GM19025 (cell line): ENCODE results near the gene HOOK2.
"Not testable (repeated sequence)": the region's sequence is repeated elsewhere in the genome, so short reads cannot be mapped to it uniquely, and the experiment has no call there.

Experiments used
- ATAC-seq: cut with Tn5 transposase; IDR thresholded peaks from one replicate; pipeline ENCODE4 v1.9.1; 2021; ENCODE audit warnings: mild to moderate bottlenecking, low read depth, moderate library complexity; ENCODE audit not compliant: unreplicated experiment

Gene HOOK2, protein sequence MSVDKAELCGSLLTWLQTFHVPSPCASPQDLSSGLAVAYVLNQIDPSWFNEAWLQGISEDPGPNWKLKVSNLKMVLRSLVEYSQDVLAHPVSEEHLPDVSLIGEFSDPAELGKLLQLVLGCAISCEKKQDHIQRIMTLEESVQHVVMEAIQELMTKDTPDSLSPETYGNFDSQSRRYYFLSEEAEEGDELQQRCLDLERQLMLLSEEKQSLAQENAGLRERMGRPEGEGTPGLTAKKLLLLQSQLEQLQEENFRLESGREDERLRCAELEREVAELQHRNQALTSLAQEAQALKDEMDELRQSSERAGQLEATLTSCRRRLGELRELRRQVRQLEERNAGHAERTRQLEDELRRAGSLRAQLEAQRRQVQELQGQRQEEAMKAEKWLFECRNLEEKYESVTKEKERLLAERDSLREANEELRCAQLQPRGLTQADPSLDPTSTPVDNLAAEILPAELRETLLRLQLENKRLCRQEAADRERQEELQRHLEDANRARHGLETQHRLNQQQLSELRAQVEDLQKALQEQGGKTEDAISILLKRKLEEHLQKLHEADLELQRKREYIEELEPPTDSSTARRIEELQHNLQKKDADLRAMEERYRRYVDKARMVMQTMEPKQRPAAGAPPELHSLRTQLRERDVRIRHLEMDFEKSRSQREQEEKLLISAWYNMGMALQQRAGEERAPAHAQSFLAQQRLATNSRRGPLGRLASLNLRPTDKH

DNA sequence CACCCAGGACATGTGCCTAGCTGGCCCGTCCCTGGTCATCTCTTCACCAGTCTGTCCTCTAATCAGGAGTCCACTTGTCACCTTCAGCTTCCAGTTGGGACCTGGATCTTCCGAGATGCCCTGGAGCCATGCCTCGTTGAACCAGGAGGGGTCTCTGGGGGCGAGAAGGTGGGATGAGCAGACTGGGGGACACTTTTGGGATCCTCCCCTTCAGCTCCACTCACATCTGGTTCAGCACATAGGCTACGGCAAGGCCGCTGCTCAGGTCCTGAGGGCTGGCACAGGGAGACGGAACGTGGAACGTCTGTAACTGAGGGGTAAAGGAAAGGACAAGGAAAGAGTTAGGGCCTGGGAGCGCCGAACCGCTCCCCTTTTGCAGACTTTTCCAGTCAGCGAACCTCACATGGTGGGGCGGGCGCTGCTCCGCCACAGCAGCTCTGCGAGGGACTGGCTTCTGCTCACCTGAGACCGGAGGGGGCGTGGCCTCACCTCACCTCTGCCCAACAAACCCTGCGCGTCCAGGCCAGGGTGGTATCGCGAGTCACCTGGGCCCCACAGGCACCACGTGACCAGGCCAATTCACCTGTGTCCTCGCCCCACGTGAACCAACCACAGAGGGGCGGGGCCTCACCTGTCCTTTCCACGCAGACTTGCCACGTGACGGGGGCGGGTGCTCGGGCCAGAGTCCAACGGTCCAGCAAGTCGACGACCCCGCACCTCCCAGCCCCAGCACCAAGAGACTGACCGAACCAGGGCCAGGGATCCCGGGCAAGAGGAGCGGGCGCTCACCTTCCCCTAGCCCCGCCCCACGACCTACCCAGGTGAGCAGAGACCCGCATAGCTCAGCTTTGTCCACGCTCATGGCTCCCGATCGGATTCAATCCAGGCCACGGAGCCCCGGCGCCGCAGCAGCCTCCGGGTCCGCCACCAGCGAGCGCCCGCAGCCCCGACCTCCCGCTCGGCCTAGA, at the start of gene HOOK2:
TSS of gene HOOK2 (minus strand) at position 965 of the 968 bp plus-strand sequence. CDS start at position 862, 103 bp downstream.
- no peak for ATAC-seq

DNA sequence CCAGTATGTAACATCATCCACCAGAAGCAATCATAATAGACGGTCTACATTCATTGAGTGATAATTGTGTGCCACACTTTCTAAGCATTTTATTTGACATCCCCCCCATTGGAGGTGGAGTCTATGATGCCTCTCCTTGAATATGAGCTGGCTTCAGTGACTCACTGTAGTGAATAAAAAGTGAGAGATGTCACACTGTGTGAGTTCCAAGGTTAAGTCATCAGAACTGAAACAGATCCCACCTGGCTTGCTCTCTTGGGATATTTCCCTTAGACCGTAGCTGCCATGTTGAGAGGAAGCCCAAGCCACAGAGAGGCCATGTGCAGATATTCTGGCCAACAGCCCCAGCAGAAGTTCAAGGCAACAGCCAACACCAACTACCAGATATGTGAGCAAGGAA, 46.4 kb upstream of the HOOK2 start:
- ATAC-seq = no peak

DNA sequence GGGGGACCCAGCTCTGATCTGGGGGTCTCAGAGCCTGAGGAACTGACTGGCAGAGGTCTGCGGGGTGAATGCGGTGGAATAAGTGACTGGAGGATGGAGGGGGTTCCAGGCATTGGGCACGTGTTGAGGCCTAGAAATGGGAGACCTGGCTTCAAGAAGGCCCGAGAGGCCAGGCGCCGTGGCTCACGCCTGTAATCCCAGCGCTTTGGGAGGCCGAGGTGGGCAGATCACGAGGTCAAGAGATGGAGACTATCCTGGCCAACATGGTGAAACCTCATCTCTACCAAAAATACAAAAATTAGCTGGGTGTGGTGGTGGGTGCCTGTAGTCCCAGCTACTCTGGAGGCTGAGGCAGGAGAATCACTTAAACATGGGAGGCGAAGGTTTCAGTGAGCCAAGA, 42.5 kb upstream of the HOOK2 start:
- not testable (repeated sequence) for ATAC-seq

DNA sequence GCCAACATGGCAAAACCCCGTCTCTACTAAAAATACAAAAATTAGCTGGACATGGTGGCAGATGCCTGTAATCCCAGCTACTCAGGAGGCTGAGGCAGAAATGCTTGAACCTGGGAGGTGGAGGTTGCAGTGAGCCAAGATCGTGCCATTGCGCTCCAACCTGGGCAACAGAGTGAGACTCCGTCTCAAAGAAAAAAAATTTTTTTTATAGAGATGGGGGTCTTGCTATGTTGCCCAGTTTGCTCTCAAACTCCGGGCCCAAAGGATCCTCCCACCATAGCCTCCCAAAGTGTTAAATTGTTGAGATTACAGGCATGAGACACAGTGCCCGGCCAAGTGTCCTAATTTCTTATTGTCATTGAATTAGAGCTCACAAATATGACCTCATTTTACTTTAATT, 41.8 kb upstream of the HOOK2 start:
- not testable (repeated sequence) for ATAC-seq

DNA sequence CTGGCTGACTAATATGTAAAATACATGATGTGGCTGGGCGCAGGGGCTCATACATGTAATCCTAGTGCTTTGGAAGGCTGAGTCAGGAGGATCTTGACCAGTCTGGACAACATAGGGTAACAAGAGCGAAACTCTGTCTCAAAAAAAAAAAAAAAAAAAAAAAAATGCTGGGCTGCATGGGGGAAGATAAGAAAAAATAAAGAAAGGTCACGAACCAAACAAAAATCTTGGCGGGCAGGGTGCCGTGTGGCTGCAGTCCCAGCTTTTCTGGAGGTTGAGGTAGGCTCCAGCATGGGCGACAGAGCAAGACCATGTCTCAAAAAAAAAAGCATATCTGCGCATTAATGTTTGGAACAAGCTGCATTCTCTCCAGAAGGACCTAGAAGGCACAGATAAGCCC, 39.7 kb upstream of the HOOK2 start:
- no peak for ATAC-seq

DNA sequence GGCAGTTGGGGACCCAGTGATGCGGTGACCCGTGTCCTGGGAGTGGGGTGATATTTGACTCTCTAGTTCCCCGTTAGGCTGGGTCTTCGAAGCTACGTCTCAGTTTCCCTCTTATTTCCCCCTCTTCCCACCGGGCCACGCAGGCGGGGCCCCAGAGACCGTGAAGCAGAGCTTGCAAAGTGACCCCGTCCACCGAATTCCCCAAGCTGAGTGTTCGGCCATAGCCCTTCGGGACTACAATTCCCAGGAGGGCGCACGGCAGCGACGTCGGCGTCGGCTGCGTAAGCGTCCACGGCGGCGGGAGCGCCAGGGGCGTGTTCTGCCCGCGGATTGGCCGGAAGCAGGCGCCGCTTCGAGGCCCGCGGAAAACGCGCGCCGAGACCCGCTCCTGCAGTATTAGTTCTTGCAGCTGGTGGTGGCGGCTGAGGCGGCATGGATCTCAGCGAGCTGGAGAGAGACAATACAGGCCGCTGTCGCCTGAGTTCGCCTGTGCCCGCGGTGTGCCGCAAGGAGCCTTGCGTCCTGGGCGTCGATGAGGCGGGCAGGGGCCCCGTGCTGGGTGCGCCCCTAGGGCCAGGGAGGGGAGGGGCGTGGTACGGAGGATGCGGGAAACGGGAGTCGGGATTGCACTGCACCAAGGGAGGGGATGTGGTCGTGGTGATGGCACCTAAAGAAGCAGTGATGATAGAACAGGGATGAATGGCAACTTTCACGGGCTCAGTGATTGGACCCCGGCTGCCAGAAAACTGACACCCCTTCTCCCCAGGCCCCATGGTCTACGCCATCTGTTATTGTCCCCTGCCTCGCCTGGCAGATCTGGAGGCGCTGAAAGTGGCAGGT, 31.1 kb upstream of the HOOK2 start, which contains the start of gene RNASEH2A:
TSS of gene RNASEH2A (plus strand) at position 343 of the 840 bp plus-strand sequence. CDS start at position 433, 90 bp downstream.
- ATAC-seq = peak; percentile 79

DNA sequence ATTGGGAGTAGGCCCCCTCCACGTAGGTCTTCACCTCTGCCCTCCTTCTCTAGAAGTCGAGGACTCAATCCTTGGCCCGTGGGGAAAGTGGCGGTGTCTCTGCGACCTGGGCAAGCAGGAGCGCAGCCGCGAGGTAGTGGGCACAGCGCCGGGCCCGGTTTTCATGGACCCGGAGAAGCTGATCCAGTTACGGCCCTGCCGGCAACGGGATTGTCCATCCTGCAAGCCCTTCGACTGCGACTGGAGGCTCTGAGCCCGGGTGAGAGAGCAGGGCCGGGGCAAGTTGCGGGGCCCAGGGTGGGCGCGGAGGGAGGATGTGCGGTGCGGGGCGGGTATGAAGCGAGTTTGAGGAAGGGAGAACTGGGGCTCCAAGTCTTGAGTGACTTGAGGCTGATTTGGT, 28.7 kb upstream of the HOOK2 start:
- no peak for ATAC-seq

DNA sequence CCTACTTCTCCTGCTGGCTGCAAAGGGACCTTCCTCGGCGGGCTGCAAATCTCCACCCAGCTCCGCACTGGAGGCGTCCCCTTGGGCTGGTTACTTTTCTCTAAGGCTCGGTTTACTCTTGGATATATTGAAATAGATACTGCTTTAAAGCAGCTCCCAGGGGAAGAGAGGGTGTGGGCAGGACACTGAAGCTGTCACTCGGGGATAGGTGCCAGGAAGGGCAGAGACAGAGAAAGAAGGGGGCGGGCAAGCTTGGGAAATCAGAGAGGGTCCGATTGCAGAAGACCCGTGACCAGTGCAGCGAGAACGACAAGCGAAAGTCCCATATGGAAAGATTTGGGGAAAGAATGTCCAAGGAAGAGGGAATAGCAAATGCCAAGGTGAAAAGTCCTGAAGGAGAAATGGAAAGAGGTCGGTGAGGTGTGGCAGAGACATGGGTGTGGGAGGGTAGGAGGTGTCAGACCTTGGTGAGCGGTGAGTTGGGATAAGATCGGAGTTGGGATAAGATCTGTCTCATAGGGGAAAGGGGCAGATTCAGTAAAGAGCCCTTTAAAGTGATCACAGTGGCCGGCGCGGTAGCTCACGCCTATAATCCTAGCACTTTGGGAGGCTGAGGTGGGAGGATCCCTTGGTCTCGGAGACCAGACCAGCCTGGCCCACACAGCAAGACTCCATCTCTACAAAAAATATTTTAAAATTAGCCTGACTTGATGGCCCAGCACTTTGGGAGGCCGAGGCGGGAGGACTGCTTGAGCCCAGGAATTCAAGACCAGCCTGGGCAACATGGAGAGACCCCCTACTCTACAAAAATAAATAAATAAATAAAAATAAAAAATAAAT, 27.1 kb upstream of the HOOK2 start:
- ATAC-seq = no peak

DNA sequence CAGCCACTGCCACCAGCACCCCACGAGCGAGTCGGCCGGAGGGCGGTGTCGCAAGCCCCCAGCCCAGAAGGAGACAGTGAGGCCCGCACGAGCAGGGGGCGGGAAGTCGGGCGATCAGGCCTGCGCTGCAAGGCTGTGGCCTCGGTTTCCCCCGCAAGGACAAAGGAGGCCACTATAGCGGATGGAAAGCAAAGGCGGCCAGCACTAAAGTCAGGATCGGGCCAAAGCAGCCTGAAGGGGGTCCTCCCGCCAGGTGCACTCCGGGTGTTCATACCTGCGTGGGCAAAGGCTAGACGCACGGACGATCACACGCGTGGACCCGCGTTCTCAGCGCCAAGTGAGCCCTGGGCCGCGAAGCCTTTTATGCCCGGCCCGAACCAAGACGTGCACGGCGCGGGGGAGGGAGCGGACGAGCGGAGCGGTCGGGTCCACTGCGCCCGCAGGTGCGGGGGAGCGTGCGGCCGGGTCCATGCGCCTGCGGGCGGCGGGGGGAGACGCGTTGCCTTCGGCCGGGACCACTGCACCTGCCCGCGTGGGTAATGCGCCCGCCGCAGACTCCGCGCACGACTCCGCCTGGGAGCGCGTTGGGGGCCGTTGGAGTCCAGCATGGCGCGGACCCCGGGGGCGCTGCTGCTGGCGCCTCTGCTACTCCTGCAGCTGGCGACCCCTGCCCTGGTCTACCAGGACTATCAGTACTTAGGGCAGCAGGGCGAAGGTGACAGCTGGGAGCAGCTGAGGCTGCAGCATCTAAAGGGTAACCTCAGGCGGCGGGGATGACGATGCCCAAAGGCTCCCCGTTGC, 26.3 kb upstream of the HOOK2 start, which contains the start of the genes PRDX2 and THSD8:
TSS of gene PRDX2 (minus strand) at position 335 of the 801 bp plus-strand sequence. CDS start 539 bp downstream, outside the sequence.
TSS of gene THSD8 (plus strand) at position 604 of the 801 bp plus-strand sequence. CDS start at position 607, 3 bp downstream.
- ATAC-seq = no peak

DNA sequence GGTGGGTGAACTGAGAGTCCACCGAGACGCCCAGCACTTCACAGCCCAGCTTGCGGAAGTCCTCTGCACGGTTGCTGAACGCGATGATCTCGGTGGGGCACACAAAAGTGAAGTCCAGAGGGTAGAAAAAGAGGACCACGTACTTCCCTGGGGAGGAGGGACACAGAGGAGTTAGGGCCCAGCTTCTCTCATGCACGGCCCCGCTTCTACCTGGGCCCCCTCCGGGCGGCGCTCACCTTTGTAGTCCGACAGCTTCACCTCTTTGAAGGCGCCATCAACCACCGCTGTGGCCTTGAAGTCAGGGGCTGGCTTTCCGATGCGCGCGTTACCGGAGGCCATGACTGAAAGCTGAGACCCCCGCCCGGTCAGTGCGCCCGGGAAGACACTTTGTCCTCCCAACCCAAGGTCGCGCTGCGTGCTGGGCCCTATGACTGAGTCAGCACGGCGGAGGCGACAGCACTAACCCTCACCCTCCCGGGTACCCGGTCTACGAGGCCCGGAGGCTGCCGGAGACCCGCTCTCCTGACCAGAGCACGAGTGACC, 25.6 kb upstream of the HOOK2 start:
- ATAC-seq = no peak

DNA sequence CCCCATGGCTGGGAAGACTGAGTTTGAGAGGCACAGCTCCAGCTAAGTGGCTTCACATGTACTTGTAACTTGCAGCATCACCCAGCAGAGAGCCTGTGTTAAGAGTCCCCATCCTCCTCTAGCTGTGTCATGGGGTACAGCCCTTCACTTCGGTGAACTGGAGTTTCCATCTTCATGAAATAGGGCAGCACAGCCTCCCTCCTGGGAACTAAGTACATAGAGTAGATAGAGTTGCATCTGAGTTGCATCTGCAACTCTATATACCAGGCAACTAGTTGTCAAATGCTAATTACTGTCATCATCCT, 25.1 kb upstream of the HOOK2 start:
- ATAC-seq = no peak

DNA sequence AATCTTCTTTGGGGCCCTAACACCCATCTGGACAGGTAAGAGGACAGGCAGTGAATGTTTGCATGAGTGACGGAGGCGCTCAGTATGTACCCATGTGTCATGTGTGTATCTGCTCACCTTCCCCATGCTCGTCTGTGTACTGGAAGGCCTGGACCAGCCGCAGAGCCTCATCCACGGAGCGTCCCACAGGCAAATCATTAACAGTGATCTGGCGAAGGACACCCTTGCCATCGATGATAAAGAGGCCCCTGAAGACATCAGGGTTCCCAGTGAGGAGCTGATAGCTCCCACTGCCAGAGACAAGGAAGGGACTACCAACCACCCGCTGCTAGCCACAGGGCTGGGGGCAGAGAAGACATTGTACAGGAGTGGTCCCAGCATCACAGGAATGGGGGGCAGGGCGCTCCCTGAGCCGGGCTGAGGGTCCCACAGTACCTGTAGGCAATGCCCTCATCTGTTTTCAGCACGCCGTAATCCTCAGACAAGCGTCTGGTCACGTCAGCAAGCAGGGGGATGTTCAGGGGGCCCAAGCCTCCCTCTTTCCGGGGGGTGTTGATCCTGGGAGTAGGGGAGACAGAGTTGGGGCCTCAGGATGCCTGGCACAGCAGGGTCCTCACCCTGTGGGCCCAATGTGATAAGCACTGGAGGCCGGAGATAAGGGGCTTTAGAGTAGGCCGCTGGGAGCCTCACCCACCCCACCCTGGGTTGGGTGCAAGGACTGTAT, 24.6 kb upstream of the HOOK2 start:
- no peak for ATAC-seq

DNA sequence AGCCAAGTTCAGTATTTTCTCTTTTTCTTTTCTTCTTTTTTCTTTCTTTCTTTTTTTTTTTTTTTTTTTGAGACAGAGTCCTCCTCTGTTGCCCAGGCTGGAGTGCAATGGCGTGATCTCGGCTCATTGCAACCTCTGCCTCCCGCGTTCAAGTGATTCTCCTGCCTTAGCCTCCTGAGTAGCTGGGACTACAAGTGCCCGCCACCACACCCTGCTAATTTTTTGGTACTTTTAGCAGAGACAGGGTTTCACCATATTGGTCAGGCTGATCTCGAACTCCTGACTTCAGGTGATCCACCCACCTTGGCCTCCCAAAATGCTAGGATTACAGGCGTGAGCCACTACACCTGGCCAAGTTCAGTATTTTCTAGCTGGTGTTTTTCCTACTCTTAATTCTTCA, 22.3 kb upstream of the HOOK2 start:
- ATAC-seq = not testable (repeated sequence)

DNA sequence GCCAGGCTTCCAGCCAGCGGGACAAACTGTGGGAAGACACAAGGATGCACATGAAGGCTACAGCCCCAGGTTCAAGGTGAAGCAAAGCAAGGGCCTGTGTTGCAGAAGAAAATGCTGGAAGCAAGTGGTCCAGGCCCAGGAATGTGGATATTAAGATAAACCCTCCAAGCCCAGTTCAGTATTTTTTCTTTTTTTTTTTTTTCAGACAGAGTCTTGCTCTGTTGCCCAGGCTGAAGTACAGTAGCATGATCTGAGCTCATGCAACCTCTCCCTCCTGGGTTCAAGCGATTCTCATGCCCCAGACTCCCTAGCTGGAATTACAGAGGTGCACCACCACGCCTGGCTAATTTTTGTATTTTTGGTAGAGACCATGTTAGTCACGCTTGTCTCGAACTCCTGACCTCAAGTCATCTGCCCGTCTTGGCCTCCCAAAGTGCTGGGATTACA, 21.8 kb upstream of the HOOK2 start:
- ATAC-seq = no peak

DNA sequence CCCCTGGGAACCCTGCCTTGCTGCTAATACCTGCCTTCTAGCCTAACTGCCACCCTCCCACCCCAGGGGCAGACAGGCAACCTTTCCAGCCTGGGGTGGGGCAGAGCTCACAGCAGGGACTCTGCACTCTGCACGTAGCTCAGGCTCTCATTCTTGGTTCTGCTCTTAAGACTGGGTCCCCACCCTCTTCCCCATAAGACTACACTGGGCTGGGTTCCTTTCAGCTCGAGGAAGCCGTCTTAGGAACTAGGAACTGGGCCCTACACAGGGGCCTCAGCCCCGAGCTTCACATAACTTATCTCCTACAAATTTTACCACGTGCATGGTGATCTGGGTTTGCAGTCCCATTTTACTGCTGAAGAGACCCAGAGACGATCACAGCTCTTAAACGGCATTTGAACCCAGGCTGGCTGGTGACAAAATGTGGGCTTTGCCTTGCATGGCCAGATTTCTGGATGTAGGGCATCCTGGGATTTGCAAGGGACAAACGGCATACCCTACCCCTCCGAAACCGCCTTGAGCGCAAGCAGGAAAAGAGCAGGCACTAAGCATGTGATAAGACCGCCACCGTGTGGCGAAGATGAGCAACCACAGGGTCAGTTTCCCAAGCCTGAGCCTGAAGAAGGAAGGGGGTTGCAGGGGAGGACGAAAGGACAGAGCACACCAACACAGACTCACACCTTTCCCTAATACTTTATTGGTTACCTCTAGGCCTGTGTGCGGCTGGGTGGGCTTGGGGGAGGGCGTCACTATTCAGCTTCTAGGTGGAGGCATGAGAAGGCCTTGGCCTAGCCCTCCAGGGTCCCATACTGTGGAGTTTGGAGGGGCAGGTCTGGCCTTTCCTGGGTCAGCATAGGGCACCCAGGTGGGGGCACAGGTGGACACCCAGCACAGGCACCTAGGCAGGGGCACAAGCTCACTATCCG, 21.1 kb upstream of the HOOK2 start:
- no peak for ATAC-seq

DNA sequence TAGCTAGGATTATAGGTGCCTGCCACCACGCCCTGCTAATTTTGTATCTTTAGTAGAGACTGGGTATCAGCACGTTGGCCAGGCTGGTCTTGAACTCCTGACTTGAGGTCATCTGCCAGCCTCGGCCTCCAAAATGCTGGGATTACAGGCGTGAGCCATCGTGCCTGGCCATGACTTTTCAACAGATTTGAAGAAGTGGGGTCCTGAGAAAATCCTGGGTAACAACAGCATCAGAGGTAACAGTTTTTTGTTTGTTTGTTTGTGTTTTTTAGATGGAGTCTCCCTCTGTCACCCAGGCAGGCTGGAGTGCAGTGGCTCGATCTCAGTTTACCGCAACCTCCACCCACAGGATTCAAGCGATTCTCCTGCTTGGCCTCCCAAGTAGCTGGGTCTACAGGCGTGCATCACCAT, 19.6 kb upstream of the HOOK2 start:
- no peak for ATAC-seq
